SK-N-SH treated with all-trans-retinoic acid at 6 μM for 48 hours (cell line): ENCODE results near the gene TSSK6.

ENCODE experiments used
- ATAC-seq: fragments of 200-7000 bp; cut with Tn5 transposase; 3 replicates; pipeline ENCODE4 v1.9.1; 2020; ENCODE audit warnings: mild to moderate bottlenecking, moderate library complexity
- BACH2 ChIP-seq: fragments of 250-450 bp; sonication (Bioruptor Pico); IDR thresholded peaks from 2 replicates; pipeline ENCODE4 v1.9.0; 2021; ENCODE audit warnings: mild to moderate bottlenecking, borderline replicate concordance
- CREB5 ChIP-seq: fragments of 250-450 bp; sonication (Bioruptor Pico); IDR thresholded peaks from 2 replicates; pipeline ENCODE4 v1.5.1; 2020; ENCODE audit warnings: low read depth, mild to moderate bottlenecking, moderate library complexity
- CSDC2 ChIP-seq: fragments of 250-450 bp; sonication (Bioruptor Pico); IDR thresholded peaks from 2 replicates; pipeline ENCODE4 v1.5.0; 2020; ENCODE audit warnings: mild to moderate bottlenecking, moderate library complexity
- CSRNP3 ChIP-seq: fragments of 250-450 bp; sonication (Bioruptor Pico); IDR thresholded peaks from 2 replicates; pipeline ENCODE4 v1.5.1; 2021; ENCODE audit warnings: mild to moderate bottlenecking, moderate library complexity
- ESRRG ChIP-seq: fragments of 250-450 bp; sonication (Bioruptor Pico); IDR thresholded peaks from 2 replicates; pipeline ENCODE4 v1.6.1; 2021; ENCODE audit warnings: mild to moderate bottlenecking
- GLIS3 ChIP-seq: fragments of 250-450 bp; sonication (Bioruptor Pico); IDR thresholded peaks from 2 replicates; pipeline ENCODE4 v1.5.0; 2020; ENCODE audit warnings: mild to moderate bottlenecking, moderate library complexity
- ISL1 ChIP-seq: fragments of 250-450 bp; sonication (Bioruptor Pico); IDR thresholded peaks from 2 replicates; pipeline ENCODE4 v2.1.2; 2022; ENCODE audit warnings: mild to moderate bottlenecking, moderate library complexity
- OSR1 ChIP-seq: fragments of 250-450 bp; sonication (Bioruptor Pico); IDR thresholded peaks from 2 replicates; pipeline ENCODE4 v1.8.0; 2022; ENCODE audit warnings: moderate library complexity, mild to moderate bottlenecking, inconsistent platforms
- PATZ1 ChIP-seq: fragments of 250-450 bp; sonication (Bioruptor Pico); IDR thresholded peaks from 2 replicates; pipeline ENCODE4 v1.8.0; 2020; ENCODE audit warnings: mild to moderate bottlenecking, moderate library complexity, borderline replicate concordance
- POU6F1 ChIP-seq: fragments of 250-450 bp; sonication (Bioruptor Pico); IDR thresholded peaks from 2 replicates; pipeline ENCODE4 v1.8.0; 2021; ENCODE audit warnings: low read depth, mild to moderate bottlenecking, moderate library complexity, borderline replicate concordance
- RARB ChIP-seq: fragments of 250-450 bp; sonication (Bioruptor Pico); IDR thresholded peaks from 2 replicates; pipeline ENCODE4 v1.8.0; 2021; ENCODE audit warnings: mild to moderate bottlenecking, moderate library complexity
- SNAI2 ChIP-seq: fragments of 250-450 bp; sonication (Bioruptor Pico); IDR thresholded peaks from 2 replicates; pipeline ENCODE4 v1.5.0; 2020; ENCODE audit warnings: mild to moderate bottlenecking, moderate library complexity
- TCF4 ChIP-seq: fragments of 250-450 bp; sonication (Bioruptor Pico); IDR thresholded peaks from 2 replicates; pipeline ENCODE4 v1.8.0; 2021; ENCODE audit warnings: mild to moderate bottlenecking, moderate library complexity, borderline replicate concordance
- TOX ChIP-seq: fragments of 250-450 bp; sonication (Bioruptor Pico); IDR thresholded peaks from 2 replicates; pipeline ENCODE4 v1.8.0; 2021; ENCODE audit warnings: mild to moderate bottlenecking, moderate library complexity, borderline replicate concordance
- ZC3H10 ChIP-seq: fragments of 250-450 bp; sonication (Bioruptor Pico); IDR thresholded peaks from 2 replicates; pipeline ENCODE4 v1.5.1; 2021; ENCODE audit warnings: mild to moderate bottlenecking, moderate library complexity
- ZFP30 ChIP-seq: fragments of 450-650 bp; formaldehyde crosslinking; IDR thresholded peaks from 2 replicates; pipeline ENCODE4 v1.5.0; 2022; ENCODE audit warnings: mild to moderate bottlenecking, moderate library complexity
- ZNF565 ChIP-seq: fragments of 450-650 bp; formaldehyde crosslinking; conservative IDR thresholded peaks from 2 replicates; pipeline ENCODE4 v1.5.0; 2020; ENCODE audit warnings: low read depth, mild to moderate bottlenecking, moderate library complexity
- ZNF70 ChIP-seq: fragments of 450-650 bp; formaldehyde crosslinking; IDR thresholded peaks from 2 replicates; pipeline ENCODE4 v1.5.0; 2020; ENCODE audit warnings: mild to moderate bottlenecking, moderate library complexity
- ZNF8 ChIP-seq: fragments of 450-650 bp; formaldehyde crosslinking; IDR thresholded peaks from 2 replicates; pipeline ENCODE4 v1.5.0; 2020; ENCODE audit warnings: mild to moderate bottlenecking, moderate library complexity
- TF ChIP-seq, protein P1 (sequence below): fragments of 250-450 bp; sonication (Bioruptor Pico); IDR thresholded peaks from 2 replicates; pipeline ENCODE4 v1.5.0; 2020; ENCODE audit warnings: mild to moderate bottlenecking, moderate library complexity

TSSK6 gene

GRCh38 chr19:19513682-19514081, 1.7 kb downstream of the TSSK6 start:
- ATAC-seq = no peak
- TF ChIP-seq ZNF70 (CRISPR knock-in tag) (no peak), ESRRG (CRISPR knock-in tag) (no peak), POU6F1 (CRISPR knock-in tag) (no peak), ZNF8 (no peak), CSDC2 (no peak), TOX (no peak)

- TF ChIP-seq POU6F1 (CRISPR knock-in tag) (no peak), OSR1 (CRISPR knock-in tag) (no peak), TOX (no peak), CSRNP3 (no peak)
- TF ChIP-seq, protein P1, sequence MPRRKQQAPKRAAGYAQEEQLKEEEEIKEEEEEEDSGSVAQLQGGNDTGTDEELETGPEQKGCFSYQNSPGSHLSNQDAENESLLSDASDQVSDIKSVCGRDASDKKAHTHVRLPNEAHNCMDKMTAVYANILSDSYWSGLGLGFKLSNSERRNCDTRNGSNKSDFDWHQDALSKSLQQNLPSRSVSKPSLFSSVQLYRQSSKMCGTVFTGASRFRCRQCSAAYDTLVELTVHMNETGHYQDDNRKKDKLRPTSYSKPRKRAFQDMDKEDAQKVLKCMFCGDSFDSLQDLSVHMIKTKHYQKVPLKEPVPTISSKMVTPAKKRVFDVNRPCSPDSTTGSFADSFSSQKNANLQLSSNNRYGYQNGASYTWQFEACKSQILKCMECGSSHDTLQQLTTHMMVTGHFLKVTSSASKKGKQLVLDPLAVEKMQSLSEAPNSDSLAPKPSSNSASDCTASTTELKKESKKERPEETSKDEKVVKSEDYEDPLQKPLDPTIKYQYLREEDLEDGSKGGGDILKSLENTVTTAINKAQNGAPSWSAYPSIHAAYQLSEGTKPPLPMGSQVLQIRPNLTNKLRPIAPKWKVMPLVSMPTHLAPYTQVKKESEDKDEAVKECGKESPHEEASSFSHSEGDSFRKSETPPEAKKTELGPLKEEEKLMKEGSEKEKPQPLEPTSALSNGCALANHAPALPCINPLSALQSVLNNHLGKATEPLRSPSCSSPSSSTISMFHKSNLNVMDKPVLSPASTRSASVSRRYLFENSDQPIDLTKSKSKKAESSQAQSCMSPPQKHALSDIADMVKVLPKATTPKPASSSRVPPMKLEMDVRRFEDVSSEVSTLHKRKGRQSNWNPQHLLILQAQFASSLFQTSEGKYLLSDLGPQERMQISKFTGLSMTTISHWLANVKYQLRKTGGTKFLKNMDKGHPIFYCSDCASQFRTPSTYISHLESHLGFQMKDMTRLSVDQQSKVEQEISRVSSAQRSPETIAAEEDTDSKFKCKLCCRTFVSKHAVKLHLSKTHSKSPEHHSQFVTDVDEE (CRISPR knock-in tag) = no peak
- ATAC-seq = no peak
Measured at GRCh38 chr19:19510432-19510831, 4.9 kb downstream of the TSSK6 start.

DNA sequence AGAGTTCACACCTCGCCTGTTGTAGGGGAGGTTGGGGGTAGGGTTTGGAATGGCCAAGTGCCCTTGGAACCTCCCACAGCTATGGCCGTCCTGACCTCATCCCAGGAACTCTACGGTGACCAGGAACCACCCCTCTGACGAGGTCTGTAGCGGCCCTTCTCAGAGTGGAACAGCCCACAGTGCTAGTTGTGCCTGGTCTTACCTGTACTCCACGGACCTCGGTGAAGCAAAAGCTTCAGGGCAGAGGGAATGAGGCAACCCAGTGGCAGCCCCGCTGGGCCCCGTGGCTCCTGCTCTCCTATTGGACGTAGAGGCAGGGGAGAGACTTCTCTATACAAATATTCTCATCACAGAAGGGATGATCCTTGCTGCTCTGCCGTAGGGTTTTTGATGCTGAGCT, 7.1 kb downstream of the TSSK6 start:
- TF ChIP-seq ZFP30 (CRISPR knock-in tag) (no peak), GLIS3 (CRISPR knock-in tag) (no peak), OSR1 (CRISPR knock-in tag) (no peak), ZNF8 (no peak), ESRRG (CRISPR knock-in tag) (no peak), BACH2 (CRISPR knock-in tag) (no peak), POU6F1 (CRISPR knock-in tag) (no peak), PATZ1 (no peak), CSDC2 (no peak), ZNF70 (CRISPR knock-in tag) (no peak), ZC3H10 (CRISPR knock-in tag) (no peak), ISL1 (CRISPR knock-in tag) (no peak), RARB (CRISPR knock-in tag) (no peak), SNAI2 (CRISPR knock-in tag) (no peak), ZNF565 (CRISPR knock-in tag) (no peak), CSRNP3 (no peak), TCF4 (no peak), CREB5 (CRISPR knock-in tag) (no peak)
- TF ChIP-seq, protein P1 (CRISPR knock-in tag) = no peak
- TF ChIP-seq, all 23 proteins: peak for 0
- no peak for ATAC-seq
